Nephron (organoid): ENCODE measurements around the gene CBLN3.

Experiments used
- H3K27ac Mint-ChIP-seq, 3 experiments: 2 replicates each; pipeline ENCODE4 v1.8.0; 2020; ENCODE audit warnings: mixed read lengths in 3 of 3, mild to moderate bottlenecking in 2 of 3, moderate library complexity in 1 of 3
- H3K27me3 Mint-ChIP-seq: 2 replicates; pipeline ENCODE4 v1.8.0; 2021; ENCODE audit warnings: low read depth, mild to moderate bottlenecking, moderate library complexity, mixed read lengths
- H3K36me3 Mint-ChIP-seq: 2 replicates; pipeline ENCODE4 v1.8.0; 2020; ENCODE audit warnings: low read depth, mixed read lengths
- H3K4me1 Mint-ChIP-seq: 2 replicates; pipeline ENCODE4 v1.8.0; 2020; ENCODE audit warnings: mixed read lengths
- H3K4me3 Mint-ChIP-seq, 3 experiments: 2 replicates each; pipeline ENCODE4 v1.8.0; 2020; ENCODE audit warnings: mild to moderate bottlenecking in 3 of 3, mixed read lengths in 3 of 3, moderate library complexity in 2 of 3
- H3K9me3 Mint-ChIP-seq: 2 replicates; pipeline ENCODE4 v1.8.0; 2020; ENCODE audit warnings: mixed read lengths
- CTCF ChIP-seq, 3 experiments: fragments of 200-600 bp; sonication (generic); IDR thresholded peaks; one replicate each; pipeline ENCODE4 v1.5.0; 2021; ENCODE audit warnings: antibody characterized with exemption in 3 of 3; ENCODE audit not compliant: unreplicated experiment in 3 of 3

Gene CBLN3

GRCh38 chr14:24463884-24464785 lies 34.7 kb upstream of the CBLN3 start:
- Mint-ChIP-seq H3K9me3 (peaks cover 3% of the 10 kb centered on the region), H3K27me3 (no peaks in the 10 kb centered on the region), H3K4me1 (no peaks in the 10 kb centered on the region), H3K4me3 (no peak overlapping the region), H3K36me3 (peaks cover 23% of the 10 kb centered on the region), H3K27ac (no peak overlapping the region)
- no peak for TF ChIP-seq CTCF (IDR thresholded peaks at IDR 0.05; ENCODE audit: unreplicated experiment in 3 of 3)

- no peaks in the 10 kb centered on the region for H3K27me3 Mint-ChIP-seq
- TF ChIP-seq CTCF (IDR thresholded peaks at IDR 0.05; ENCODE audit: unreplicated experiment in 3 of 3), result no peak
- peaks cover 3% of the 10 kb centered on the region for H3K9me3 Mint-ChIP-seq
- peaks cover 16% of the 10 kb centered on the region for H3K36me3 Mint-ChIP-seq
- no peaks in the 10 kb centered on the region for H3K4me1 Mint-ChIP-seq
- no peak overlapping the region for H3K27ac Mint-ChIP-seq
- no peak overlapping the region for H3K4me3 Mint-ChIP-seq
Observed at GRCh38 chr14:24463017-24463883, 33.8 kb upstream of the CBLN3 start.

DNA sequence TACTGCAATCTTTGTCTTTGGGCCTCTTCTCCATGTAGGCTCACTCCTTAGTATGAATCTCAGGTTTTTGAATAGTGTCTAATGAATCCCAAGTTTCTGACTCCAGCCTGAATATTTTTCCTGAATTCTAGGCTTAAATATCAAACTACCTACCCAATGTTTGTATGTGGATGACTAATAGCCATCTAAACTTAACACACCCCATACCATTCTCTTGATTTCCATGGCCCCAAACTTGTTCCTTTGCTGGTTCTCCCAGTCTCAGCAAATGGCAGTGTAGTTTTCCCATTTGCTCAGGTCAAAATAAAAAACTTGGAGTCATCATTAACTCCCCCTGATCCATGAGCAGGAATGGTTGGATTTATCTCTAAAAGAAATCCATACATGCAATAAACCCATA lies 31.9 kb upstream of the CBLN3 start:
- no peak for TF ChIP-seq CTCF (IDR thresholded peaks at IDR 0.05; ENCODE audit: unreplicated experiment in 3 of 3)
- peaks cover 23% of the 10 kb centered on the region for H3K36me3 Mint-ChIP-seq
- H3K9me3 Mint-ChIP-seq, result peaks cover 6% of the 10 kb centered on the region
- H3K4me3 Mint-ChIP-seq, result no peak overlapping the region
- no peak overlapping the region for H3K27ac Mint-ChIP-seq
- H3K4me1 Mint-ChIP-seq, result no peaks in the 10 kb centered on the region
- H3K27me3 Mint-ChIP-seq, result no peaks in the 10 kb centered on the region

GRCh38 chr14:24459331-24459730 lies 29.9 kb upstream of the CBLN3 start:
- Mint-ChIP-seq H3K27ac (no peak overlapping the region), H3K4me1 (no peaks in the 10 kb centered on the region), H3K4me3 (no peak overlapping the region), H3K36me3 (peaks cover 30% of the 10 kb centered on the region), H3K9me3 (peaks cover 11% of the 10 kb centered on the region), H3K27me3 (no peaks in the 10 kb centered on the region)
- TF ChIP-seq CTCF (IDR thresholded peaks at IDR 0.05; ENCODE audit: unreplicated experiment in 3 of 3), result no peak

GRCh38 chr14:24458736-24459135 lies 29.3 kb upstream of the CBLN3 start:
- no peaks in the 10 kb centered on the region for H3K27me3 Mint-ChIP-seq
- no peaks in the 10 kb centered on the region for H3K4me1 Mint-ChIP-seq
- H3K9me3 Mint-ChIP-seq, result peaks cover 17% of the 10 kb centered on the region
- H3K27ac Mint-ChIP-seq, result no peak overlapping the region
- H3K4me3 Mint-ChIP-seq, result no peak overlapping the region
- H3K36me3 Mint-ChIP-seq, result peaks cover 36% of the 10 kb centered on the region
- TF ChIP-seq CTCF (IDR thresholded peaks at IDR 0.05; ENCODE audit: unreplicated experiment in 3 of 3), result no peak
